Caki2 (cell line): ENCODE measurements around the gene HSPA2. TPM values are rescaled to one million over a fixed set of nuclear protein-coding genes. Genes with fewer than 3 reads are reported as not detected.

Experiments
- DNase-seq: peaks from one replicate; pipeline ENCODE4 v3.0.0-alpha.2; 2015; ENCODE audit warnings: low read depth
- in situ Hi-C: cut with HindIII; loops from 2 replicates; pipeline ENCODE4 v1.10.0; 2016; ENCODE audit warnings: low sequenced_read_pairs, low pct_unique_long_range_greater_than_20kb, mixed read lengths
- total RNA-seq: library from RNA; depleted of rRNA; stranded (reverse); fragments of >200 nt; shearing (Covaris generic); gene quantifications from 2 replicates; pipeline ENCODE4 v1.2.3, GENCODE V29; 2014; ENCODE audit warnings: low replicate concordance; rRNA removed

The HSPA2 gene
- total RNA-seq, 1 experiment from 2014 or later = 42.5 TPM

- no peak for DNase-seq
- in situ Hi-C loops = no loop called here
Observed at GRCh38 chr14:64584190-64584589, 43.6 kb downstream of the HSPA2 start.

DNA sequence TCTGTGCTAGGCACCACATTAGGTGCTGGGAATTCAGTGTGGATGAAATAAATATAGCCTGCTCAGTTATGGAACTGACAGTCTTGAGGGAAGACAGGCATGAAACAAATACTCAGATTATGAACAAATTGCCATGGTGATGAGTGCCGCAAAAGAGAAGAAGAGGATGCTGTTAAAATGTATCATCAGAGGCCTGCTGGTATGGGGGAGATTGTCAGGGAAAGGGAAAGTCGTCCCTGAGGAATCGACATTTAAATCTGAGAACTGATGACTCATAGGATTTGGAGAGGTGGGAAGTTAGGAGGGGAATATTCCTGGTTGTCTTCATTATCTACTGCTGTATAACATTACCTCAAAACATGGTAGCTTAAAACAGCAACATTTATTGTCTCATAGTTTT, 51.3 kb downstream of the HSPA2 start:
- in situ Hi-C loops = no loop called here

More for the DNA sequence above, 51.3 kb downstream of the HSPA2 start:
- no peak for DNase-seq

Other genes with a start within 250 kb of the HSPA2 start
- 0.27 TPM in 1 of 2 replicates, not detected in the other for gene ESR2, start 246.4 kb upstream of the HSPA2 start, total RNA-seq
- 26.7 and 28.6 TPM in 2 replicates for gene MTHFD1, start 152.4 kb upstream of the HSPA2 start, total RNA-seq
- 0.87 and 1.3 TPM in 2 replicates for gene AKAP5, start 75.2 kb upstream of the HSPA2 start, total RNA-seq
- 0.38 and 0.74 TPM in 2 replicates for gene ZBTB25, start 36.9 kb upstream of the HSPA2 start, total RNA-seq
- gene ZBTB1, start 36.0 kb upstream of the HSPA2 start, total RNA-seq = 20.2 and 36.6 TPM in 2 replicates
- gene PPP1R36, start 9.2 kb downstream of the HSPA2 start, total RNA-seq = not detected in 2 replicates
- gene PLEKHG3, start 163.7 kb downstream of the HSPA2 start, total RNA-seq = 48.3 and 99.4 TPM in 2 replicates